Jurkat, Clone E6-1 (cell line): ENCODE results near the gene GNB4.

Source experiments
- DNase-seq: peaks from one replicate; pipeline ENCODE4 v3.0.0-alpha.2; 2011; ENCODE audit warnings: low read depth, low spot score
- H3K4me3 ChIP-seq: 2 replicates; pipeline ENCODE4 v1.5.1; 2011; ENCODE audit warnings: mild to moderate bottlenecking, low read length, control low read depth, moderate library complexity

GNB4 gene

GRCh38 chr3:179447251-179447650, 4.0 kb downstream of the GNB4 start:
- no peak for DNase-seq
- H3K4me3 ChIP-seq: no peak overlapping the region

GRCh38 chr3:179446501-179446900, 4.8 kb downstream of the GNB4 start:
- peak; percentile 14 for DNase-seq

GRCh38 chr3:179438841-179439240, 12.4 kb downstream of the GNB4 start:
- no peak for DNase-seq
- H3K4me3 ChIP-seq: no peak overlapping the region

More at GRCh38 chr3:179446501-179446900, 4.8 kb downstream of the GNB4 start:
- no peak overlapping the region for H3K4me3 ChIP-seq

- no peak for DNase-seq
These were observed 14.8 kb downstream of the GNB4 start for GRCh38 chr3:179436517-179436916.

GRCh38 chr3:179432451-179432850, 18.8 kb downstream of the GNB4 start:
- H3K4me3 ChIP-seq: no peak overlapping the region
- no peak for DNase-seq

More at GRCh38 chr3:179436517-179436916, 14.8 kb downstream of the GNB4 start:
- no peak overlapping the region for H3K4me3 ChIP-seq

- no peak overlapping the region for H3K4me3 ChIP-seq
- no peak for DNase-seq
These were observed 19.2 kb downstream of the GNB4 start for GRCh38 chr3:179432021-179432420.

- no peak overlapping the region for H3K4me3 ChIP-seq
- DNase-seq: no peak
These were observed 20.9 kb downstream of the GNB4 start for GRCh38 chr3:179430277-179430870.

- no peak overlapping the region for H3K4me3 ChIP-seq
- no peak for DNase-seq
These were observed 22.3 kb downstream of the GNB4 start for GRCh38 chr3:179428876-179429548.

- no peak for DNase-seq
- no peak overlapping the region for H3K4me3 ChIP-seq
These were observed 26.2 kb downstream of the GNB4 start for GRCh38 chr3:179425075-179425474.

- no peak overlapping the region for H3K4me3 ChIP-seq
- no peak for DNase-seq
These were observed 29.8 kb downstream of the GNB4 start for GRCh38 chr3:179421500-179421899.

- H3K4me3 ChIP-seq: no peak overlapping the region
- DNase-seq: peak; percentile 65
These were observed 32.7 kb downstream of the GNB4 start for GRCh38 chr3:179418610-179419009.

GRCh38 chr3:179416681-179417080, 34.6 kb downstream of the GNB4 start:
- no peak for DNase-seq
- no peak overlapping the region for H3K4me3 ChIP-seq

- no peak for DNase-seq
- H3K4me3 ChIP-seq: no peak overlapping the region
These were observed 35.9 kb downstream of the GNB4 start for GRCh38 chr3:179415377-179415776.

- DNase-seq: no peak
- H3K4me3 ChIP-seq: no peak overlapping the region
These were observed 36.5 kb downstream of the GNB4 start for GRCh38 chr3:179414804-179415203.

- DNase-seq: no peak
- H3K4me3 ChIP-seq: no peak overlapping the region
These were observed 40.3 kb downstream of the GNB4 start for GRCh38 chr3:179410999-179411398.

- no peak overlapping the region for H3K4me3 ChIP-seq
- DNase-seq: no peak
These were observed 40.9 kb downstream of the GNB4 start for GRCh38 chr3:179410331-179410730.

GRCh38 chr3:179404307-179404706, 47.0 kb downstream of the GNB4 start:
- no peak for DNase-seq
- H3K4me3 ChIP-seq: no peak overlapping the region

- H3K4me3 ChIP-seq: no peak overlapping the region
- DNase-seq: no peak
These were observed 48.3 kb downstream of the GNB4 start for GRCh38 chr3:179402963-179403362.

GRCh38 chr3:179401561-179401960, 49.7 kb downstream of the GNB4 start:
- no peak for DNase-seq

GRCh38 chr3:179398574-179399231, 52.6 kb downstream of the GNB4 start:
- no peak for DNase-seq
- no peak overlapping the region for H3K4me3 ChIP-seq

More at GRCh38 chr3:179401561-179401960, 49.7 kb downstream of the GNB4 start:
- H3K4me3 ChIP-seq: no peak overlapping the region
